Tibial nerve (tissue), 4 donors: ENCODE results near the gene WNT7A. TPM values are rescaled to one million over a fixed set of nuclear protein-coding genes. Genes with fewer than 3 reads are reported as not detected.

Experiments used
- DNase-seq, 2 donors: peaks; one replicate each; pipeline ENCODE4 v3.0.0-alpha.2; 2019; ENCODE audit warnings: low spot score in 2 of 2
- H3K27ac ChIP-seq, 4 donors: fragments of 200-600 bp; sonication (generic) in 3 of 4; one replicate each; pipeline ENCODE4 v1.5.1; 2017 to 2019; ENCODE audit warnings: mild to moderate bottlenecking in 1 of 4
- H3K27me3 ChIP-seq, 2 donors: fragments of 200-600 bp; sonication (generic) in 1 of 2; one replicate each; pipeline versions ENCODE4 v1.5.1 to v1.6.0; 2017 to 2019
- H3K36me3 ChIP-seq, 3 donors: fragments of 200-600 bp; sonication (generic); one replicate each; pipeline ENCODE4 v1.5.1; 2018 to 2019
- H3K4me1 ChIP-seq, 4 donors: fragments of 200-600 bp; sonication (generic) in 3 of 4; one replicate each; pipeline ENCODE4 v1.5.1; 2017 to 2019
- H3K4me3 ChIP-seq, 4 donors: fragments of 200-600 bp; sonication (generic) in 3 of 4; one replicate each; pipeline ENCODE4 v1.5.1; 2017 to 2019; ENCODE audit warnings: mild to moderate bottlenecking in 1 of 4, moderate library complexity in 1 of 4
- H3K9me3 ChIP-seq, 4 donors: fragments of 200-600 bp; sonication (generic) in 3 of 4; one replicate each; pipeline ENCODE4 v1.5.1; 2017 to 2019
- EP300 ChIP-seq, 2 donors: sonication (generic); formaldehyde crosslinking; IDR thresholded peaks; one replicate each; pipeline ENCODE4 v1.6.1; 2017; ENCODE audit warnings: antibody characterized with exemption in 2 of 2, mild to moderate bottlenecking in 1 of 2
- POLR2A ChIP-seq, 2 donors: fragments of 450-650 bp; IDR thresholded peaks; one replicate each; pipeline ENCODE4 v1.6.1; 2017; ENCODE audit warnings: antibody characterized with exemption in 2 of 2, mild to moderate bottlenecking in 2 of 2, moderate library complexity in 2 of 2
- WGBS, 2 donors: methylation state at CpG; one replicate each; pipeline ENCODE4 v1.1.5; 2018; 5-methylcytosine and 5-hydroxymethylcytosine counted together
- total RNA-seq, 4 donors: library from RNA; depleted of rRNA; stranded (reverse); fragments of >200 nt; gene quantifications; one replicate each; pipeline ENCODE4 v1.1.0, GENCODE V29; 2016
- TF ChIP-seq, protein P1 (sequence below), 5 experiments: fragments of 200-600 bp in 3 of 5; fragments of 450-650 bp in 2 of 5; sonication (generic) in 3 of 5; IDR thresholded peaks; one replicate each; pipeline ENCODE4 v1.5.1; 2016 to 2019; ENCODE audit warnings: antibody characterized with exemption in 5 of 5, mild to moderate bottlenecking in 3 of 5, moderate library complexity in 2 of 5

WNT7A gene
- total RNA-seq, 4 donors from 2014 or later: 0.21 TPM; not detected in 3

DNA sequence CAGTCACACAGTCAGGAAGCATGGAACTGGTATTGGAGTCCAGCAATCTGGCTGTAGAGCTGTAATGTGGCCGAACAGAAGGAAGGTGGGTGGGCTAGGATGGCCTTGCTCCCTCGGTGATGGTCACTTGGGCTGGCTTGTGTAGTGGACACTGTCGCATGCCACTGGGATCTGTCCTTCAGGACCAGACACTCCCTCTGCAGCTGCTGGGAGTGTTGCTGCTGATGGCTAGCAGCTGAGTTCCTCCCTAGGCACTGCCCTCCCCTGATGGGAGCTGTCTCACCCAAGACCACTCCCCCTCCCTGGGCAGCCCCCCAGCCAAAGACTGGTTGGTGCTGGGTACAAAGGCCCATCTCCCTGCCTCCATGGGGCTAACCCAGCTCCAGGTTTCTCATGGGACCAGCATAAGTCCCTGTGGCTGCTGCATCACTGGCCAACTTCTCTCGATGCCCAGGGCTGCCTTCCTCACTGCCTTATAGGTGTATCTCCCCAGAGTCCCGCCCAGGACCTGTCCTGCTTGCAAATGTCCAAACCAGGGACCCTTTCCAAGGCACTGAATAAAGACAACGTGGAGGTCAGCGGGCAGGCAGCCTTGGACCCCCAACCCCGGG, 48.4 kb downstream of the WNT7A start:
- WGBS, 2 donors: 90 to 95% methylated on average over 8 of the region's 8 CpGs
- TF ChIP-seq, protein P1, sequence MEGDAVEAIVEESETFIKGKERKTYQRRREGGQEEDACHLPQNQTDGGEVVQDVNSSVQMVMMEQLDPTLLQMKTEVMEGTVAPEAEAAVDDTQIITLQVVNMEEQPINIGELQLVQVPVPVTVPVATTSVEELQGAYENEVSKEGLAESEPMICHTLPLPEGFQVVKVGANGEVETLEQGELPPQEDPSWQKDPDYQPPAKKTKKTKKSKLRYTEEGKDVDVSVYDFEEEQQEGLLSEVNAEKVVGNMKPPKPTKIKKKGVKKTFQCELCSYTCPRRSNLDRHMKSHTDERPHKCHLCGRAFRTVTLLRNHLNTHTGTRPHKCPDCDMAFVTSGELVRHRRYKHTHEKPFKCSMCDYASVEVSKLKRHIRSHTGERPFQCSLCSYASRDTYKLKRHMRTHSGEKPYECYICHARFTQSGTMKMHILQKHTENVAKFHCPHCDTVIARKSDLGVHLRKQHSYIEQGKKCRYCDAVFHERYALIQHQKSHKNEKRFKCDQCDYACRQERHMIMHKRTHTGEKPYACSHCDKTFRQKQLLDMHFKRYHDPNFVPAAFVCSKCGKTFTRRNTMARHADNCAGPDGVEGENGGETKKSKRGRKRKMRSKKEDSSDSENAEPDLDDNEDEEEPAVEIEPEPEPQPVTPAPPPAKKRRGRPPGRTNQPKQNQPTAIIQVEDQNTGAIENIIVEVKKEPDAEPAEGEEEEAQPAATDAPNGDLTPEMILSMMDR (IDR thresholded peaks at IDR 0.05): no peak
- TF ChIP-seq POLR2A (IDR thresholded peaks at IDR 0.05) (no peak), EP300 (IDR thresholded peaks at IDR 0.05) (no peak)
- no peak overlapping the region for H3K27ac ChIP-seq
- no peak overlapping the region for H3K4me3 ChIP-seq
- no peak for DNase-seq
- H3K4me1 ChIP-seq: no peaks in the 10 kb centered on the region
- no peaks in the 10 kb centered on the region for H3K36me3 ChIP-seq
- H3K9me3 ChIP-seq: peaks cover 0 to 21% (median 0%) of the 10 kb centered on the region in 4 donors
- peaks cover 0 to 9% of the 10 kb centered on the region in 2 donors for H3K27me3 ChIP-seq

- no peak for DNase-seq
- Histone ChIP-seq H3K27ac (no peak overlapping the region), H3K9me3 (peaks cover 0 to 21% (median 0%) of the 10 kb centered on the region in 4 donors), H3K4me1 (no peaks in the 10 kb centered on the region), H3K4me3 (no peak overlapping the region), H3K27me3 (peaks cover 0 to 2% of the 10 kb centered on the region in 2 donors), H3K36me3 (no peaks in the 10 kb centered on the region)
- WGBS, 2 donors: 85 to 88% methylated on average over 11 of the region's 11 CpGs
- TF ChIP-seq POLR2A (IDR thresholded peaks at IDR 0.05) (no peak), EP300 (IDR thresholded peaks at IDR 0.05) (no peak)
- TF ChIP-seq, protein P1 (IDR thresholded peaks at IDR 0.05): no peak
Measured at GRCh38 chr3:13829311-13829710, 50.6 kb downstream of the WNT7A start.

DNA sequence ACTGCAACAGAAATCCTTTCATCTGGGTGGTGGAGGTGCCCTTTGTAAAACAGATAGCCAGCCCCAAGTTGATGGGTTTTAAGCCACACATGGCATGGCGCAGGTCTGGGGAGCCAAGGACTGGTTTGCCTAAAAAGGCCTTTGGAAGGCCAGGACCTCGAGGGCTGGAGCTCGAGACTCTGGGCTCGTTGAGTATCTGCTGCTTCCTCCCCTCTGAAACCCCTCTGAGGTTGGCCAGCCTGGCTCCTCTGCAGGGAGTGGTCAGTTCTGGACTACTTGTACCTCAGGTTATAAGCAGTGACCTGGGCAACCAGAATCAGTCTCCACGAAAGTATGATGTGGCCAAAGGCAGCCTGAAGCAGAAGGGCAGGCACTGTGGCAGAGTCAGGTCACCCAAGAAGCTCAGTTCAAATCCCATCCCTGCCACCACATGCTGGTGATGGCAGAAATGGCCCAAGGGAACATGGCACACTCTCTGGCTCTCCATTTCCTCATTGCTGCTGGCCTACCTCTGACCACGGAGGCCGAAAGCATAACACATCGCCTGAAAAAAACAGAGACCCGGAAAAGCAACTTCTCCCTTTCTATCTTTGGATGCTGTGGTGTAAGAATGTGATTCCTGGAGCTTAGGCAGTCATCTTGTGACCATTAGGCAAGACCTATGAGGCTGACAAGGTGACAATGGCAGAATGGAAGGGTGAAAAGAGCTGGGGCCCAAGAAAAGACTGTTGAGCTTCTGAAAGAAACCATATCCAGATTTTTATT, 51.2 kb downstream of the WNT7A start:
- Histone ChIP-seq H3K4me1 (no peaks in the 10 kb centered on the region), H3K27ac (no peak overlapping the region), H3K27me3 (no peaks in the 10 kb centered on the region), H3K9me3 (peaks cover 0 to 21% (median 0%) of the 10 kb centered on the region in 4 donors), H3K36me3 (no peaks in the 10 kb centered on the region), H3K4me3 (no peak overlapping the region)
- no peak for DNase-seq
- WGBS, 2 donors: 86 to 90% methylated on average over 8 to 9 of the region's 9 CpGs
- TF ChIP-seq EP300 (IDR thresholded peaks at IDR 0.05) (no peak), POLR2A (IDR thresholded peaks at IDR 0.05) (no peak)
- TF ChIP-seq, protein P1 (IDR thresholded peaks at IDR 0.05): no peak

DNA sequence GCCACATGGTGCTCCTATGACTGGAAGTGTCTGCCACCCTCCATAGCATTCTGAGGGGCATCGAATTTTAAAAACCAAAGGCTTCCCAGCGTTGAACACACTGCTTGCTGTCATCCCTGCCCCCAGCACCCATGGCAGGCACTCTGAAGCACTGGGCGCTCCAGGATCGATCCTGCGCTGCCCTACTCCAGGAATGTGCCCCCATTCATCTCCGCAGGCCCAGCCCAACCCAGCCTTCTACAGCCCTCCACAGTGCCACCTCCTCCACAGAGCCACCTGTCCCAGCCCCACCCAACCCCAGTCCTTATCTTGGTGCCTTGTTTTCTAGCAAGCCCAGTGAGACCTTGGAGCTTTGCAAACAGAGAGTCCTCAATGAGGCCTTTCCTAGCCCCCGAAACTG, 52.2 kb downstream of the WNT7A start:
- no peaks in the 10 kb centered on the region for H3K4me1 ChIP-seq
- no peak overlapping the region for H3K27ac ChIP-seq
- no peaks in the 10 kb centered on the region for H3K27me3 ChIP-seq
- H3K36me3 ChIP-seq: no peaks in the 10 kb centered on the region
- WGBS, 2 donors: 81 to 85% methylated on average over 7 of the region's 7 CpGs
- no peak overlapping the region for H3K4me3 ChIP-seq
- no peak for TF ChIP-seq EP300 (IDR thresholded peaks at IDR 0.05)
- TF ChIP-seq, protein P1 (IDR thresholded peaks at IDR 0.05): no peak
- TF ChIP-seq POLR2A (IDR thresholded peaks at IDR 0.05): no peak
- peaks cover 0 to 21% (median 0%) of the 10 kb centered on the region in 4 donors for H3K9me3 ChIP-seq
- no peak for DNase-seq

- Histone ChIP-seq H3K36me3 (no peaks in the 10 kb centered on the region), H3K4me3 (no peak overlapping the region), H3K4me1 (no peaks in the 10 kb centered on the region), H3K27me3 (no peaks in the 10 kb centered on the region), H3K27ac (no peak overlapping the region), H3K9me3 (peaks cover 0 to 26% (median 0%) of the 10 kb centered on the region in 4 donors)
- 63 to 68% methylated on average over 3 of the region's 3 CpGs for WGBS, 2 donors
- TF ChIP-seq EP300 (IDR thresholded peaks at IDR 0.05) (no peak), POLR2A (IDR thresholded peaks at IDR 0.05) (no peak)
- TF ChIP-seq, protein P1 (IDR thresholded peaks at IDR 0.05): no peak
- DNase-seq: no peak
Measured at GRCh38 chr3:13827256-13827655, 52.6 kb downstream of the WNT7A start.
